ENCODE data around the gene RANBP3.

The RANBP3 gene

DNA sequence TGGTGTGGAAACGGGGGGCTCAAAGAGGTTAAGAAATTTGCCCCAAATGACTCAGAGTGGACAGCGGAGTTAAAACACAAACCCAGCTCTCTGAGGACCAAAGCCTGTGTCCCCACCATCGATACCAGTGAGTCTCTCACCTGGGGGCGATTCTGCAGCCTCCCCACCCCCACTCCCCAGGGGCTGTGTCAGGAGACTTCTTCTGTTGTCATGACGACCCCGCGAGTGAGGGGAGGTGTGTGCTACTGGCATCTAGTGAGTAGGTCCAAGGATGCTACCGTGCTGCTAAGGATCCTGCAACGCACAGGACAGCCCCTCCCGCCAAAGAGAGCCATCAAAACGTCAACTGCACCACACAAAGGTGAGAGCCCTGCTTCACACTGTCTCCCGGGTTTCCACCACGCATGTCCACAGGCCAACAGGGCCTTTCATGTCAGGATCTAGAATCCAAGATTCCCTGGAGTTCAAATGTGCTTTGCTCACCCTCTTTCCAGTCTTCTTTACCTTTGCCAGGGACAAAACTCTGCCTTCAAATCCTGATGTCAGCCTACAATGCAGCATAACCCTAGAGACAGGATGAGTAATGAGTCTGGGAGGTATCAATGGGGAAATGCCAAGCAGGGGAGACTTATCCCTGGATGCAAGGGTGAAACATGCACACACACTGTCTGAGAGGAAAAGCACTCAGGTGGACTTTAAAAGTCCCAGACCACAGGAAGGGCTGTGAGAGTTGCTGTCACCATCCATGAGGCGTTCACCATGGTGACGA lies 3.9 kb downstream of the RANBP3 start:
- POLR2A ChIA-PET (ENCODE audit: low non-redundant PET): no interaction called here
- peak overlapping the region; percentile 38; the same call in 1 of the 2 replicates for H3K27ac ChIP-seq
- TF ChIP-seq, protein P1, sequence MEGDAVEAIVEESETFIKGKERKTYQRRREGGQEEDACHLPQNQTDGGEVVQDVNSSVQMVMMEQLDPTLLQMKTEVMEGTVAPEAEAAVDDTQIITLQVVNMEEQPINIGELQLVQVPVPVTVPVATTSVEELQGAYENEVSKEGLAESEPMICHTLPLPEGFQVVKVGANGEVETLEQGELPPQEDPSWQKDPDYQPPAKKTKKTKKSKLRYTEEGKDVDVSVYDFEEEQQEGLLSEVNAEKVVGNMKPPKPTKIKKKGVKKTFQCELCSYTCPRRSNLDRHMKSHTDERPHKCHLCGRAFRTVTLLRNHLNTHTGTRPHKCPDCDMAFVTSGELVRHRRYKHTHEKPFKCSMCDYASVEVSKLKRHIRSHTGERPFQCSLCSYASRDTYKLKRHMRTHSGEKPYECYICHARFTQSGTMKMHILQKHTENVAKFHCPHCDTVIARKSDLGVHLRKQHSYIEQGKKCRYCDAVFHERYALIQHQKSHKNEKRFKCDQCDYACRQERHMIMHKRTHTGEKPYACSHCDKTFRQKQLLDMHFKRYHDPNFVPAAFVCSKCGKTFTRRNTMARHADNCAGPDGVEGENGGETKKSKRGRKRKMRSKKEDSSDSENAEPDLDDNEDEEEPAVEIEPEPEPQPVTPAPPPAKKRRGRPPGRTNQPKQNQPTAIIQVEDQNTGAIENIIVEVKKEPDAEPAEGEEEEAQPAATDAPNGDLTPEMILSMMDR (conservative IDR thresholded peaks at IDR 0.05; ENCODE audit: low read depth): no peak
- no peak for DNase-seq (ENCODE audit: low spot score)
- CTCF ChIA-PET: no interaction called here

DNA sequence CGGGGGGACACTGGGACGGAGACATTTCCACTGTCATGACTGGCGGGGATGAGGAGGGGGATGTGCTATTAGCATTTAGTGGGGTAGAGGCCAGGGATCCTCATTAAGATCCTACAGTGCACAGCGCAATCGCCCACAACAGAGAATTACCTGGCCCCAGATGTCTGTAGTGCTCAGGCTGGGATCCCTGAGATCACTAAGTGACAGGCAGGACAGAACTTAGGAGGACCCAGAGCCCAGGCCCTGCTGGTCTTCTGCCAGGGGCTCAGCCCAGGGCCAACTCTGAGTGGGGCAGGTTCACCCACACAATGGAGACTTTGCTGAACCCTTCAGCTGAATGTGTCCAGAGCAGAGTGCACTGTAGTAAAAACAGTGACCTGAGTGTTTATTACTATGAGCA lies 4.6 kb downstream of the RANBP3 start:
- TF ChIP-seq, protein P1 (conservative IDR thresholded peaks at IDR 0.05; ENCODE audit: low read depth): no peak
- no peak overlapping the region for H3K27ac ChIP-seq
- ChIA-PET CTCF (interaction anchor here (0.6 kb wide), 1 partner anchor 62 kb away, joined by 4 read pairs; no protein-coding TSS in a partner anchor), POLR2A (ENCODE audit: low non-redundant PET) (no interaction called here)
- no peak for DNase-seq (ENCODE audit: low spot score)

DNA sequence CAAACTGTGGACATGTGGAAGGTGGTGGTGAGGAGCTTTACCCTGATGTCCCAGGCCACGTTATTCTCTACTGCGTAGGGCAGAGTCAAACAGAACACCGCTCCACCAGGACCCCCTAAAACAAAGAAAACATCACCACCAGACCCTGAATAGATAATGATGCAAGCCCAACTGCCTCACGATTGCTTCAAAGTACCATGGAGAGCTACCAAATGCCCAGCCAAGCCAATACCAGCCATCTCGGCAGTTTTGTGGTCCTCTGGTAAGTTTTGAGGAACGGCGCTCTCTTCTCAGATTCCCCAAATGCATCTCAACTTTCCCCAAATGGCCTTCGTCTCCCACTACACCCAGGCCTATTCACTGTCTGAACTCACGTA lies 5.6 kb downstream of the RANBP3 start:
- H3K27ac ChIP-seq: no peak overlapping the region
- DNase-seq (ENCODE audit: low spot score): no peak
- TF ChIP-seq, protein P1 (conservative IDR thresholded peaks at IDR 0.05; ENCODE audit: low read depth): no peak
- ChIA-PET CTCF (no interaction called here), POLR2A (ENCODE audit: low non-redundant PET) (no interaction called here)

DNA sequence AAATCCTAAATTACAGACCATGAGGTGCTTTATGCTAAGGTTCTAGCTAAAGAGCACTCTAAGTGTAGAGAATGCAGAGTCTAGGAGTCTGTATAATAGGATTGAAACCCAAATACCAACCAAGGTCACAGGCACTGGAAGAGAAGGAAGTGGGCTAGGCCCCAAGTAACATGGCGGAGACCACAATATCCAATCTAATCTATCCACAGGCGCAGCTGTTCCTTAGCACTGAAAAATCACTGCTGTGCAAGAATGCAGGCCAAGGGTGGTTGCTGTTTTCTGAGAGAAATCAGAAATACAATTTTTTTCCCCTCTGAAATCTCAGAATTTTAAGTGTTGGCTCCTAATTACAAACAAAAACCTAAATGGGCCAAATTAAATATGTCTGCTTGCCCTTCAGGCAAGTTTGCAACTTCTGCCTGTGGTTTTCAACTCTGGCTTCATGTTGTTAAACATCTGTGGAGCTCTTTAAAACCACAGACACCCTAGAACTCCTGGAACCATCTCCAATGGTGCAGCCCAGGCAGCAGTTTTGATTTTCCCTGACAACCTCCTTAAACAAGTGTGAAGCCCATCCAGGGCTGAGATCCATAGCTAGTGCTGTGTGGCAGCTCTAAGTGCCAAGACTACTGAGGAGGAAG lies 6.1 kb downstream of the RANBP3 start:
- no peak overlapping the region for H3K27ac ChIP-seq
- CTCF ChIA-PET: no interaction called here
- POLR2A ChIA-PET (ENCODE audit: low non-redundant PET): no interaction called here
- TF ChIP-seq, protein P1 (conservative IDR thresholded peaks at IDR 0.05; ENCODE audit: low read depth): no peak
- DNase-seq (ENCODE audit: low spot score): no peak

DNA sequence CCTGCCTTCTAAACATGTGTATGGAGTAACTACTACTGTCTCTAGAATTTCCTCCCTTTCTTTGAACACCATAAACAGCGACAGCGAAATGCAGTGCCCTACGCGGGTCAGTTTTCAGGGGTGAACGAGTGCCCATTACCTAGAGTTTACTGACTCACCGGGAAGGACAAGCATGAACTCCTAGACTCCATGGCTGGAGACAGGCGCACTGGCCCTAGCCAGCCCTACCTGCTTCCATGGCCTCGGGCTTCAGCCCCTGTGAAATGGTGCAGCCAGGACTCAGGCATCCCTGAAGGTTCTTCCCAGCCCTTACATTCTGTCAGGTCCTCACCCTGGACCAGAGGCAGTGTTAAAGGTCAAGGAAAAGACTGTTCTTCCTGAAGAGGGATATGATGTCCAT lies 8.5 kb downstream of the RANBP3 start:
- ChIA-PET CTCF (interaction anchor here (1.2 kb wide), 1 partner anchor 10 kb away, joined by 3 read pairs; no protein-coding TSS in a partner anchor), POLR2A (ENCODE audit: low non-redundant PET) (no interaction called here)
- peak overlapping the region; percentile 93 for H3K27ac ChIP-seq
- TF ChIP-seq, protein P1 (conservative IDR thresholded peaks at IDR 0.05; ENCODE audit: low read depth): no peak
- no peak for DNase-seq (ENCODE audit: low spot score)

DNA sequence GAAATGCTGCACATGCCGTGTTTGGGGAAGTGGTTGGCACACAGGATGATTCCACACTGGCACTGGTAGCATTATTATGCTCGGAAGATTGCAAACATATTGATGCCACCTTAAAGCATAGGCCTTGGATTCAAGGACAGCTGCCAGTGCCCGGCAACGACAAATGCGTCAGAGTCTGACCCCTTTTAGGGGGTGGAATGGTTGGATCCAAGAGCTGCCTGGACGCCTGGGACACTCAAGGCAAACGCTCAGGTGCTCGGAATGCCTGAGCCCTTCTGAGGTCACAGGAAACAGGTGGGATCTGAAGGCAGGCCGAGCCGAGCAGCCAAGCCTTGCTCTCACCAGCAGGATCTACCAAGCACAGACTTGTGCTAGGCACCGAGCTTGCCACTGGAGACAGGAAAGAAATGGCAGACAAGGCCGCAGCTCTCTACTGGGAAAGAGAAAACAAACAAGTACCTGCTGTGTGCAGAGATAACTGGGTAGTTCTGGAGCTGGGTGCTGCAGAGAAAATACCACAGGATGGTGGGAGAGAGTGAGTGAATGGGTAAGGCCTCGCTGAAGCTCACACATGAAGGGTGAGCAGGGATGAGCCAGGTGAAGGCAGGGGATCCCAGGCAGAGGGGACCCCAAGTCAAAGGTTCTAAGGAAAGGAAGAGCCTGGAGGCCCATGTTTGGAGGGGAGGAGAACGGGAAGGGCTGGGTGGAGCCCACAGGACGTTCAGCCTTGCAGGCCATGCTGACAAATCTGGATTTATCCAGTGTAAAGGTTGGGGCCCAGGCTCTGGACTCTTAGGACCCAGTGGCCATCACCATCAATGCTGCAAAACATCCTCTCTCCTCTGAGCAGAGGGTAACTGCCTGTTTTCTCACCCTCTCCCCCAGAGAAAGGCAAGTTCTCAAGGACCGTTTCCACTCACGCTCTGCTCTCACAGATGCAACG lies 9.2 kb downstream of the RANBP3 start:
- DNase-seq (ENCODE audit: low spot score): peak; percentile 66
- TF ChIP-seq, protein P1 (conservative IDR thresholded peaks at IDR 0.05; ENCODE audit: low read depth): no peak
- CTCF ChIA-PET: interaction anchor here (0.6 to 1.8 kb wide), 11 partner anchors 9 to 1648 kb away, joined by 3 to 7 read pairs (median 4); partner anchors contain the start of gene RANBP3
- POLR2A ChIA-PET (ENCODE audit: low non-redundant PET): no interaction called here
- H3K27ac ChIP-seq: peak overlapping the region; percentile 93
